ENCODE results near the gene DAPK1.

GRCh38 chr9:87546704-87547103, 49.0 kb downstream of the DAPK1 start:
- TF ChIP-seq, protein P1, sequence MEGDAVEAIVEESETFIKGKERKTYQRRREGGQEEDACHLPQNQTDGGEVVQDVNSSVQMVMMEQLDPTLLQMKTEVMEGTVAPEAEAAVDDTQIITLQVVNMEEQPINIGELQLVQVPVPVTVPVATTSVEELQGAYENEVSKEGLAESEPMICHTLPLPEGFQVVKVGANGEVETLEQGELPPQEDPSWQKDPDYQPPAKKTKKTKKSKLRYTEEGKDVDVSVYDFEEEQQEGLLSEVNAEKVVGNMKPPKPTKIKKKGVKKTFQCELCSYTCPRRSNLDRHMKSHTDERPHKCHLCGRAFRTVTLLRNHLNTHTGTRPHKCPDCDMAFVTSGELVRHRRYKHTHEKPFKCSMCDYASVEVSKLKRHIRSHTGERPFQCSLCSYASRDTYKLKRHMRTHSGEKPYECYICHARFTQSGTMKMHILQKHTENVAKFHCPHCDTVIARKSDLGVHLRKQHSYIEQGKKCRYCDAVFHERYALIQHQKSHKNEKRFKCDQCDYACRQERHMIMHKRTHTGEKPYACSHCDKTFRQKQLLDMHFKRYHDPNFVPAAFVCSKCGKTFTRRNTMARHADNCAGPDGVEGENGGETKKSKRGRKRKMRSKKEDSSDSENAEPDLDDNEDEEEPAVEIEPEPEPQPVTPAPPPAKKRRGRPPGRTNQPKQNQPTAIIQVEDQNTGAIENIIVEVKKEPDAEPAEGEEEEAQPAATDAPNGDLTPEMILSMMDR (IDR thresholded peaks at IDR 0.05; ENCODE audit: low read depth, low read length, poor library complexity, severe bottlenecking), result no peak
- no peak for TF ChIP-seq EZH2phosphoT487 (IDR thresholded peaks at IDR 0.05; ENCODE audit: borderline replicate concordance, low read length)
